DOHH2 (cell line): ENCODE measurements around the gene CAMK2D.

Source experiments
- CTCF ChIP-seq: fragments of 200-600 bp; sonication (generic); IDR thresholded peaks from one replicate; pipeline ENCODE4 v1.5.1; 2014; ENCODE audit warnings: antibody characterized with exemption, mild to moderate bottlenecking, low read depth, low read length; ENCODE audit not compliant: poor library complexity, severe bottlenecking
- EZH2phosphoT487 ChIP-seq: fragments of 200-600 bp; sonication (generic); IDR thresholded peaks from 2 replicates; pipeline ENCODE4 v1.6.1; 2017; ENCODE audit warnings: borderline replicate concordance, mild to moderate bottlenecking, antibody characterized with exemption, low read length, moderate library complexity, mixed read lengths

GRCh38 chr4:113468165-113469022 lies 293.1 kb downstream of the CAMK2D start:
- no peak for TF ChIP-seq CTCF
- TF ChIP-seq EZH2phosphoT487 = no peak
